Fibroblast of lung (primary cell): ENCODE results near the gene RASSF3. TPM values are rescaled to one million over a fixed set of nuclear protein-coding genes. Genes with fewer than 3 reads are reported as not detected.

Experiments used
- DNase-seq, 2 donors: peaks; one replicate each; pipeline versions ENCODE4 v3.0.0 to v3.0.0-alpha.2; 2010; ENCODE audit warnings: low read depth in 2 of 2
- H2AFZ ChIP-seq: 2 replicates; pipeline ENCODE4 v1.5.1; 2012; ENCODE audit warnings: low read length, control low read depth, inconsistent platforms
- H3K27ac ChIP-seq: 2 replicates; pipeline ENCODE4 v1.5.1; 2011; ENCODE audit warnings: low read length, control low read depth; ENCODE audit not compliant: insufficient read depth
- H3K27me3 ChIP-seq: 2 replicates; pipeline ENCODE4 v1.5.1; 2011; ENCODE audit warnings: mild to moderate bottlenecking, low read length; ENCODE audit not compliant: control insufficient read depth, insufficient read depth
- H3K36me3 ChIP-seq: 2 replicates; pipeline ENCODE4 v1.5.1; 2011; ENCODE audit warnings: low read length; ENCODE audit not compliant: control insufficient read depth, insufficient read depth
- H3K4me1 ChIP-seq: 2 replicates; pipeline ENCODE4 v1.5.1; 2011; ENCODE audit warnings: low read length; ENCODE audit not compliant: control insufficient read depth, insufficient read depth; ENCODE audit errors: extremely low read depth
- H3K4me2 ChIP-seq: 2 replicates; pipeline ENCODE4 v1.5.1; 2011; ENCODE audit warnings: low read length, control low read depth; ENCODE audit not compliant: insufficient read depth; ENCODE audit errors: extremely low read depth
- H3K4me3 ChIP-seq, 4 experiments: fragments of 200-600 bp in 1 of 4; sonication (generic) in 1 of 4; replicated peaks in 1 of 4; 2 replicates each; pipeline ENCODE4 v1.5.1; 2011 to 2016; ENCODE audit warnings: low read length in 4 of 4, low read depth in 3 of 4, mild to moderate bottlenecking in 3 of 4, control low read depth in 2 of 4, inconsistent platforms in 1 of 4, mixed read lengths in 1 of 4; ENCODE audit not compliant: insufficient read depth in 1 of 4; ENCODE audit errors: control extremely low read depth in 1 of 4
- H3K79me2 ChIP-seq: 2 replicates; pipeline ENCODE4 v1.5.1; 2012; ENCODE audit warnings: mild to moderate bottlenecking, low read length, inconsistent platforms; ENCODE audit not compliant: control insufficient read depth, insufficient read depth
- H3K9ac ChIP-seq: 2 replicates; pipeline ENCODE4 v1.5.1; 2011; ENCODE audit warnings: mild to moderate bottlenecking, low read length, control low read depth; ENCODE audit not compliant: insufficient read depth
- H3K9me3 ChIP-seq: 2 replicates; pipeline ENCODE4 v1.5.1; 2012; ENCODE audit warnings: low read depth, low read length; ENCODE audit not compliant: control insufficient read depth, insufficient read depth
- H4K20me1 ChIP-seq: 2 replicates; pipeline ENCODE4 v1.5.1; 2011; ENCODE audit warnings: low read length; ENCODE audit not compliant: control insufficient read depth, insufficient read depth; ENCODE audit errors: extremely low read depth
- CTCF ChIP-seq, 2 donors: IDR thresholded peaks in 1 of 2; conservative IDR thresholded peaks in 1 of 2; 1 replicate in 1 of 2; 2 replicates in 1 of 2; pipeline ENCODE4 v1.5.1; 2011 to 2012; ENCODE audit warnings: low read length in 2 of 2, control low read depth in 1 of 2, inconsistent platforms in 1 of 2, low read depth in 1 of 2, mild to moderate bottlenecking in 1 of 2
- EZH2 ChIP-seq: IDR thresholded peaks from 2 replicates; pipeline ENCODE4 v1.5.1; 2012; ENCODE audit warnings: low read length, control low read depth, mild to moderate bottlenecking; ENCODE audit errors: missing control alignments
- polyA plus RNA-seq, 2 donors: library from polyadenylated mRNA; depleted of rRNA in 1 of 2; stranded (reverse) in 1 of 2; unstranded in 1 of 2; fragments of >200 nt; gene quantifications; 2 replicates each; pipeline ENCODE4 v1.2.1, GENCODE V29; 2011 to 2012; ENCODE audit warnings: missing spikeins in 1 of 2
- total RNA-seq: library from RNA; depleted of rRNA; stranded (reverse); fragments of >200 nt; gene quantifications from 2 replicates; pipeline ENCODE4 v1.2.1, GENCODE V29; 2014

Gene RASSF3
- total and polyA plus RNA-seq, 2 donors (not counting 1 experiment from before 2014, with no cell fraction given): 37.7 to 45.9 TPM

- no peak for DNase-seq
- H3K4me2 ChIP-seq: no peak overlapping the region
- H2AFZ ChIP-seq: no peak overlapping the region
- H3K36me3 ChIP-seq: no peaks in the 10 kb centered on the region
- H3K4me1 ChIP-seq: peaks cover 9% of the 10 kb centered on the region
- H3K27ac ChIP-seq: no peak overlapping the region
- H3K9ac ChIP-seq: no peak overlapping the region
- no peaks in the 10 kb centered on the region for H4K20me1 ChIP-seq
- peaks cover 26% of the 10 kb centered on the region for H3K79me2 ChIP-seq
- TF ChIP-seq CTCF (conservative IDR thresholded peaks at IDR 0.05 in 1 of 2, IDR thresholded peaks at IDR 0.05 in 1 of 2; ENCODE audit: low read depth in 1 of 2, low read length in 2 of 2) (no peak), EZH2 (no peak)
- no peaks in the 10 kb centered on the region for H3K9me3 ChIP-seq
- H3K27me3 ChIP-seq: no peaks in the 10 kb centered on the region
- no peak overlapping the region for H3K4me3 ChIP-seq
Observed at GRCh38 chr12:64674367-64674922, 64.2 kb downstream of the RASSF3 start.

- Histone ChIP-seq H3K79me2 (peaks cover 22% of the 10 kb centered on the region), H3K4me2 (no peak overlapping the region)
- peak; percentile 67 to 71 for DNase-seq
Observed at GRCh38 chr12:64675795-64676194, 65.5 kb downstream of the RASSF3 start.

GRCh38 chr12:64678248-64678647 lies 68.0 kb downstream of the RASSF3 start:
- Histone ChIP-seq H4K20me1 (no peaks in the 10 kb centered on the region), H3K36me3 (no peaks in the 10 kb centered on the region), H3K4me3 (no peak overlapping the region), H3K4me2 (no peak overlapping the region), H3K27ac (no peak overlapping the region), H2AFZ (no peak overlapping the region), H3K79me2 (peaks cover 23% of the 10 kb centered on the region), H3K9me3 (no peaks in the 10 kb centered on the region), H3K9ac (no peak overlapping the region), H3K27me3 (no peaks in the 10 kb centered on the region), H3K4me1 (peaks cover 7% of the 10 kb centered on the region)
- DNase-seq: no peak
- no peak for TF ChIP-seq CTCF (conservative IDR thresholded peaks at IDR 0.05 in 1 of 2, IDR thresholded peaks at IDR 0.05 in 1 of 2; ENCODE audit: low read depth in 1 of 2, low read length in 2 of 2)
- TF ChIP-seq EZH2: no peak

More at GRCh38 chr12:64675795-64676194, 65.5 kb downstream of the RASSF3 start:
- Histone ChIP-seq H4K20me1 (no peaks in the 10 kb centered on the region), H3K27ac (peak overlapping the region; percentile 9), H2AFZ (no peak overlapping the region), H3K36me3 (no peaks in the 10 kb centered on the region), H3K4me1 (peaks cover 5% of the 10 kb centered on the region), H3K27me3 (no peaks in the 10 kb centered on the region), H3K9ac (no peak overlapping the region), H3K9me3 (no peaks in the 10 kb centered on the region), H3K4me3 (no peak overlapping the region)
- no peak for TF ChIP-seq CTCF (conservative IDR thresholded peaks at IDR 0.05 in 1 of 2, IDR thresholded peaks at IDR 0.05 in 1 of 2; ENCODE audit: low read depth in 1 of 2, low read length in 2 of 2)
- TF ChIP-seq EZH2: no peak
